GM23248 (cell line): ENCODE results near the gene ONECUT1. TPM values are rescaled to one million over a fixed set of nuclear protein-coding genes. Genes with fewer than 3 reads are reported as not detected.

ENCODE experiments used
- DNase-seq: peaks from one replicate; pipeline ENCODE4 v3.0.0-alpha.2; 2015
- H2AFZ ChIP-seq: fragments of 200-600 bp; sonication (generic); 2 replicates; pipeline ENCODE4 v1.6.1; 2016; ENCODE audit warnings: antibody characterized with exemption
- H3F3A ChIP-seq: fragments of 200-600 bp; sonication (generic); 2 replicates; pipeline ENCODE4 v1.6.1; 2016; ENCODE audit warnings: mild to moderate bottlenecking, antibody characterized with exemption, mixed run types; ENCODE audit not compliant: insufficient read depth
- H3K27ac ChIP-seq: fragments of 200-600 bp; sonication (generic); 2 replicates; pipeline ENCODE4 v1.5.1; 2016; ENCODE audit warnings: mild to moderate bottlenecking
- H3K27me3 ChIP-seq: fragments of 200-600 bp; sonication (generic); replicated peaks from 2 replicates; pipeline ENCODE4 v1.6.1; 2016; ENCODE audit warnings: mild to moderate bottlenecking; ENCODE audit not compliant: insufficient read depth
- H3K36me3 ChIP-seq: fragments of 200-600 bp; sonication (generic); 2 replicates; pipeline ENCODE4 v1.6.1; 2016; ENCODE audit warnings: low read depth, mild to moderate bottlenecking
- H3K4me1 ChIP-seq: fragments of 200-600 bp; sonication (generic); 2 replicates; pipeline ENCODE4 v1.6.1; 2016; ENCODE audit warnings: mild to moderate bottlenecking; ENCODE audit not compliant: insufficient read depth
- H3K4me2 ChIP-seq: fragments of 200-600 bp; sonication (generic); one replicate; pipeline ENCODE4 v1.6.1; 2016; ENCODE audit warnings: mild to moderate bottlenecking; ENCODE audit not compliant: unreplicated experiment
- H3K4me3 ChIP-seq: fragments of 200-600 bp; sonication (generic); 2 replicates; pipeline ENCODE4 v1.5.1; 2016; ENCODE audit warnings: mild to moderate bottlenecking
- H3K79me2 ChIP-seq: fragments of 200-600 bp; sonication (generic); 2 replicates; pipeline ENCODE4 v1.6.1; 2016; ENCODE audit warnings: mild to moderate bottlenecking; ENCODE audit not compliant: insufficient read depth
- H3K9ac ChIP-seq: fragments of 200-600 bp; sonication (generic); 2 replicates; pipeline ENCODE4 v1.6.1; 2016; ENCODE audit warnings: mild to moderate bottlenecking
- H3K9me2 ChIP-seq: fragments of 200-600 bp; sonication (generic); 2 replicates; pipeline ENCODE4 v1.6.1; 2016; ENCODE audit warnings: mixed run types, mild to moderate bottlenecking, moderate library complexity; ENCODE audit not compliant: insufficient read depth
- H3K9me3 ChIP-seq: fragments of 200-600 bp; sonication (generic); one replicate; pipeline ENCODE4 v1.6.1; 2017; ENCODE audit warnings: low read depth
- H4K20me1 ChIP-seq: fragments of 200-600 bp; sonication (generic); 2 replicates; pipeline ENCODE4 v1.6.0; 2016; ENCODE audit not compliant: insufficient read depth
- EZH2 ChIP-seq: fragments of 200-600 bp; sonication (generic); IDR thresholded peaks from 2 replicates; pipeline ENCODE4 v1.6.1; 2018; ENCODE audit warnings: antibody characterized with exemption, mild to moderate bottlenecking; ENCODE audit not compliant: insufficient read depth, poor library complexity, severe bottlenecking
- EZH2phosphoT487 ChIP-seq: fragments of 200-600 bp; sonication (generic); IDR thresholded peaks from 2 replicates; pipeline ENCODE4 v1.6.1; 2018; ENCODE audit warnings: antibody characterized with exemption, moderate library complexity, mild to moderate bottlenecking, low read depth; ENCODE audit not compliant: insufficient read depth
- WGBS, 2 experiments: methylation state at CpG; one replicate each; pipeline ENCODE4 v1.1.6; 2015 to 2017; ENCODE audit warnings: low lambda C conversion rate in 2 of 2, low coverage in 1 of 2; ENCODE audit errors: missing lambda C conversion rate in 2 of 2; 5-methylcytosine and 5-hydroxymethylcytosine counted together
- in situ Hi-C: fragments of 300-500 bp; cut with MboI; formaldehyde crosslinking; loops from 2 replicates; pipeline ENCODE4 v1.15.0; 2020
- polyA plus RNA-seq: library from polyadenylated mRNA; unstranded; fragments of >200 nt; fragmentation: Nextera tagmentation; extraction: Ambion mirVana; gene quantifications from 2 replicates; pipeline ENCODE4 v1.2.1, GENCODE V29; 2016
- total RNA-seq: library from RNA; depleted of rRNA; stranded (reverse); fragments of >200 nt; shearing (Covaris generic); gene quantifications from 2 replicates; pipeline ENCODE4 v1.2.3, GENCODE V29; 2014

Gene ONECUT1
- total and polyA plus RNA-seq, 2 experiments from 2014 or later, result not detected

DNA sequence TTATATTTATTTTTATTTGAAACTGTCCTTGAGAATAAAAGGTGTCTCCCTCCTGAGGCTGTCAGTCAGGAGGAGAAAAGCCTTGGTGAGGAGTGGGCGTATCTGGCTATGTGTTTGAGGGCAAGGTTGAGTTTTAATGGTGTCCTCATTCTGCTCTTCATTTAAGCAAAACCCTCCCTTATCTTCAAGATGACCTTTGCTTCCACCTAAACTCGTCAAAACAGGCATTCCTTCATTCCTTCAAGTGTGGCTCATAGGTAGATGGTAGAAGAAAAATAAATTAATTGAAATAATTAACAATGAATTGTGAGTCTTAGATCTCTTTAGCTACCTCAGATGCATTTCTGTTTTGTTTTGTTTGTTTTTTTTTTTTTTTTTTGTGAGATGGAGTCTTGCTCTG is 71.6 kb downstream of the ONECUT1 start:
- 51 to 55% methylated on average over 2 of the region's 2 CpGs for WGBS, 2 experiments
- in situ Hi-C loops, result no loop called here
- H3K9me3 ChIP-seq, result no peaks in the 10 kb centered on the region
- no peaks in the 10 kb centered on the region for H4K20me1 ChIP-seq
- H3K4me2 ChIP-seq, result no peak overlapping the region
- no peak overlapping the region for H3K9ac ChIP-seq
- no peaks in the 10 kb centered on the region for H3K36me3 ChIP-seq
- TF ChIP-seq EZH2phosphoT487 (no peak), EZH2 (no peak)
- DNase-seq, result no peak
- H3F3A ChIP-seq, result no peaks in the 10 kb centered on the region
- H2AFZ ChIP-seq, result no peak overlapping the region
- no peaks in the 10 kb centered on the region for H3K27me3 ChIP-seq
- H3K4me3 ChIP-seq, result no peak overlapping the region
- no peaks in the 10 kb centered on the region for H3K79me2 ChIP-seq
- no peaks in the 10 kb centered on the region for H3K9me2 ChIP-seq
- H3K4me1 ChIP-seq, result no peaks in the 10 kb centered on the region
- no peak overlapping the region for H3K27ac ChIP-seq

DNA sequence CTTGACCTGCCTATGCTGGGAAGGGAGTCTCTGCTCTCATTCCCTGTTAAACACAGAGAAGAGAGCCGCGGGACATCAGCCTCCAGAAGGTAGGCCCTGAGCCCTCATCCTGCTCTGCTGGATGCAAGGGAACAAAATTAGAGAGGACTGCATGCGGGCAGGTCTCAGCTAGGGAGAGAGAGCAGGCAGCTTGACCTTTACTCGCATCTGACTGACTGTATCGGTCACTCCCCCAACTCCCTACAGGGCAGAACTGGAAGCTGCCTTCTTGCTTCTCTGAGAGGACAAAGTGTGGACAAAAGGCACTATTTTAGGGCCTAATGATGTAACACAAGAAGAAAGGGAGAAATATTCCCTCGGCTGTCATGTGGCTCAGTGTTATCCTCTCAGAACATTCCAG is 72.2 kb downstream of the ONECUT1 start:
- TF ChIP-seq EZH2 (no peak), EZH2phosphoT487 (no peak)
- Histone ChIP-seq H3K9me2 (no peaks in the 10 kb centered on the region), H3K27me3 (peaks cover 3% of the 10 kb centered on the region; the same call in 1 of the 2 replicates), H3K4me1 (no peaks in the 10 kb centered on the region), H3K36me3 (no peaks in the 10 kb centered on the region), H3K27ac (no peak overlapping the region), H3K9me3 (no peaks in the 10 kb centered on the region), H4K20me1 (no peaks in the 10 kb centered on the region), H2AFZ (no peak overlapping the region), H3K9ac (no peak overlapping the region), H3K79me2 (no peaks in the 10 kb centered on the region), H3K4me3 (no peak overlapping the region), H3F3A (no peaks in the 10 kb centered on the region), H3K4me2 (no peak overlapping the region)
- DNase-seq, result no peak
- in situ Hi-C loops, result no loop called here
- 86 to 90% methylated on average over 6 of the region's 6 CpGs for WGBS, 2 experiments

- Histone ChIP-seq H3K36me3 (no peaks in the 10 kb centered on the region), H3K79me2 (no peaks in the 10 kb centered on the region), H3K9me3 (no peaks in the 10 kb centered on the region), H3K4me2 (no peak overlapping the region), H3K4me1 (no peaks in the 10 kb centered on the region), H3F3A (no peaks in the 10 kb centered on the region), H3K9ac (no peak overlapping the region), H2AFZ (no peak overlapping the region), H3K27me3 (peaks cover 7% of the 10 kb centered on the region), H3K27ac (no peak overlapping the region), H3K4me3 (no peak overlapping the region), H4K20me1 (no peaks in the 10 kb centered on the region), H3K9me2 (no peaks in the 10 kb centered on the region)
- no peak for DNase-seq
- in situ Hi-C loops, result no loop called here
- TF ChIP-seq EZH2 (no peak), EZH2phosphoT487 (no peak)
- 80 to 82% methylated on average over 6 of the region's 6 CpGs for whole genome bisulfite sequencing, 2 experiments
These were observed 72.7 kb downstream of the ONECUT1 start for GRCh38 chr15:52717481-52717880.

- no peaks in the 10 kb centered on the region for H3K36me3 ChIP-seq
- no peak for DNase-seq
- no peaks in the 10 kb centered on the region for H3K4me1 ChIP-seq
- H3K4me2 ChIP-seq, result no peak overlapping the region
- H3K27ac ChIP-seq, result no peak overlapping the region
- H3F3A ChIP-seq, result no peaks in the 10 kb centered on the region
- H3K27me3 ChIP-seq, result peaks cover 10% of the 10 kb centered on the region
- no peaks in the 10 kb centered on the region for H4K20me1 ChIP-seq
- H3K9ac ChIP-seq, result no peak overlapping the region
- H2AFZ ChIP-seq, result no peak overlapping the region
- H3K9me2 ChIP-seq, result no peaks in the 10 kb centered on the region
- H3K79me2 ChIP-seq, result no peaks in the 10 kb centered on the region
- H3K4me3 ChIP-seq, result no peak overlapping the region
- in situ Hi-C loops, result no loop called here
- 41 to 44% methylated on average over 2 of the region's 2 CpGs for WGBS, 2 experiments
- TF ChIP-seq EZH2 (no peak), EZH2phosphoT487 (no peak)
- no peaks in the 10 kb centered on the region for H3K9me3 ChIP-seq
These were observed 73.6 kb downstream of the ONECUT1 start for GRCh38 chr15:52716536-52716935.

DNA sequence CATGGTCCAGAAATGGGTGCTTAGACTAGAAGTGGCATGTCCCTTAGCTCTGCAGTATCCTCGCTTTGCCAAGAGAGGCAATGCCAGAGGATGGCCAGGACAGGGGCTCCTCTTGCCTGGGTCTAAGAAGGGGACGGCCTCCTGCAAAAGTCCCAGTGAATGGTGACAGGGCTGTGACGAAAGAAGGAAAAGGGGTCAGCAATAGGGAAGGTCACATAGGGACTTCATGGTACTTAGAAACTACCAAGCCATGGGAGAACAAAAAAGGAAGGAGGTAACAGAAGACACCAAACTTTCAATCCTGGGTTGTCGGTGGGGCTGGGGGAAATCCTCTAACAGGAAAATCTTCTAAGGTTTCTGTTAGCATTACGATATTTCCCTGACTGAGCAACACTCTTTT is 74.7 kb downstream of the ONECUT1 start:
- Histone ChIP-seq H3K79me2 (no peaks in the 10 kb centered on the region), H3K27ac (no peak overlapping the region), H3K9me2 (no peaks in the 10 kb centered on the region), H3K4me3 (no peak overlapping the region), H4K20me1 (no peaks in the 10 kb centered on the region), H3K9ac (no peak overlapping the region), H3K4me1 (no peaks in the 10 kb centered on the region), H3K4me2 (no peak overlapping the region), H3K36me3 (no peaks in the 10 kb centered on the region), H3F3A (no peaks in the 10 kb centered on the region), H3K9me3 (no peaks in the 10 kb centered on the region), H3K27me3 (peaks cover 10% of the 10 kb centered on the region), H2AFZ (no peak overlapping the region)
- in situ Hi-C loops, result no loop called here
- 64 to 74% methylated on average over 5 of the region's 5 CpGs for WGBS, 2 experiments
- TF ChIP-seq EZH2 (no peak), EZH2phosphoT487 (no peak)
- DNase-seq, result no peak
